ES-I3 (cell line): ENCODE data around the gene PPL.

Experiments used
- H3K36me3 ChIP-seq: 2 replicates; pipeline ENCODE4 v1.6.1; 2013; ENCODE audit warnings: mild to moderate bottlenecking, low read length, control low read depth, moderate library complexity; ENCODE audit not compliant: insufficient read depth
- H3K4me1 ChIP-seq: 2 replicates; pipeline ENCODE4 v1.6.1; 2013; ENCODE audit warnings: mild to moderate bottlenecking, control low read depth, low read length; ENCODE audit not compliant: insufficient read depth
- H3K9ac ChIP-seq: 2 replicates; pipeline ENCODE4 v1.6.1; 2013; ENCODE audit warnings: low read depth, mild to moderate bottlenecking, low read length, moderate library complexity
- H3K9me3 ChIP-seq: 2 replicates; pipeline ENCODE4 v1.6.1; 2013; ENCODE audit warnings: mild to moderate bottlenecking, low read length, moderate library complexity; ENCODE audit not compliant: control insufficient read depth, insufficient read depth

The PPL gene

DNA sequence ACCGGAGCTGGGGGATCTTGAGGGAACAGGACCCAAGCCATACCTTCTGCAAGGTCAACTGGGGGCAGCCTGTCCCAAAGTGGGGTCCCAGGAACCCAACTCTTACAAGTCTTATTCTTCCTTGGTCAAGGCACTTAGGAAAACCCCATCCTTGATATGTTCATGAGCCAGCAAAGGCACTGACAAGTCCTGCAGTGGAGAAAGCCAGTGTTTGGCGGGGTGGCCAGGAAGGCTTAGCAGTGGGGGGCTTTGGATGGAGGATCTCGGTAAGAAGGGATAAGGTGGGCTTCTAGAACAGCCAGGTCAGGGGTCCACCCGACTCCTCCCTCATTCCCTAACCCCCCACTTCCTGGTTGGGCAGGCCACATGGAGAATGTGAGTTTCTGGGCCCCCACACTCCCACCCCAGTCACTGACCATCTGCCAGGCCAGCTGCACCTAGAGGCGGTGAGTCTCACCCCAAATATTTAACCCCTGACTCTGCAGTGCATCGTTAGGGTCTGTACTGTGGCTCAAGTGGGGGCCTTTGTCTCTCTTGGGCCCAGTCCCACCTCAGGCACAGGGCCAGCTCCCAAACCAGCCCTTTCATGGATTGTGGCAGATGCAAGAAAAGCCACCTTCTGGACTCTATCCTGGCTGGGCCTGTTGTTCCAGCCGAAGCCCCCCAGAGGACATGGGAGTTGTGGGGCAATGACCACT lies 22.3 kb downstream of the PPL start:
- Histone ChIP-seq H3K9ac (no peak overlapping the region), H3K9me3 (no peaks in the 10 kb centered on the region), H3K4me1 (peaks cover 11% of the 10 kb centered on the region; the same call in 1 of the 2 replicates), H3K36me3 (no peaks in the 10 kb centered on the region)

DNA sequence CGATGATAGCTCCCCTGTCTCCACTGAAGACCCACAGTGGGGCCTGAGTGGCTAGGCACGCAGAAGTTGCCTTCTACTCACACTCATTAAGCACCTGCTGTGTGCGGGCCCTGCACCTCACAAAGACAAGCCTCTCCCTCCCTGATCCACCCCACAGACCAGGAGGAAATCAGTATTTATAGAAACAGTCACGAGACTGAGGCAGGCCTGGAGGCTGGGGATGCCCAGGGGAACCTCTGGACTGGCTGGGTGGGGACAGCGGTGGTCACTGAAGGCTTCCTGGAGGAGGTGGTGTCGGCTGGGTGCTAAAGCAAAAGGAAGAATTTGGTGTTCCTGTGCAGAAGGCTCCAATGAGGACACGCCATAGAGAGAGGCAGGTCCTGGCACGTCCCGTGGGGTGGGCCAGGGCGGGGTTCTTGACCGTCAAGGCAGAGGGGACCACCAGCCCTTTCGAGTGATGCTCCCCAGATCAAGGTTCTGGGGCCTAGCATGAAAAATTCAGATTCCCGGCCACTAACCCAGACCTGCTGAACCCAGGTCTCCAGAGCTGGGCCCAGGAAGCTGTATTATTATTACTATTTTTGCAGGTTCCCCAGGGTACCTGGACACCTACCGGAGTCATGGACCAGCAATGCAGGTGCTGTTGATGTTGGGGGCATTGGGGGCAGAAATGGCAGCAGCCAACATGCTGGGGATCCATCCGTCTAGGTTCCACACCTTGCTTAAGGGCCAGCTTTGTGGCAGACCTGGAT lies 23.0 kb downstream of the PPL start:
- Histone ChIP-seq H3K4me1 (peaks cover 11% of the 10 kb centered on the region; the same call in 1 of the 2 replicates), H3K36me3 (no peaks in the 10 kb centered on the region), H3K9me3 (no peaks in the 10 kb centered on the region), H3K9ac (no peak overlapping the region)

DNA sequence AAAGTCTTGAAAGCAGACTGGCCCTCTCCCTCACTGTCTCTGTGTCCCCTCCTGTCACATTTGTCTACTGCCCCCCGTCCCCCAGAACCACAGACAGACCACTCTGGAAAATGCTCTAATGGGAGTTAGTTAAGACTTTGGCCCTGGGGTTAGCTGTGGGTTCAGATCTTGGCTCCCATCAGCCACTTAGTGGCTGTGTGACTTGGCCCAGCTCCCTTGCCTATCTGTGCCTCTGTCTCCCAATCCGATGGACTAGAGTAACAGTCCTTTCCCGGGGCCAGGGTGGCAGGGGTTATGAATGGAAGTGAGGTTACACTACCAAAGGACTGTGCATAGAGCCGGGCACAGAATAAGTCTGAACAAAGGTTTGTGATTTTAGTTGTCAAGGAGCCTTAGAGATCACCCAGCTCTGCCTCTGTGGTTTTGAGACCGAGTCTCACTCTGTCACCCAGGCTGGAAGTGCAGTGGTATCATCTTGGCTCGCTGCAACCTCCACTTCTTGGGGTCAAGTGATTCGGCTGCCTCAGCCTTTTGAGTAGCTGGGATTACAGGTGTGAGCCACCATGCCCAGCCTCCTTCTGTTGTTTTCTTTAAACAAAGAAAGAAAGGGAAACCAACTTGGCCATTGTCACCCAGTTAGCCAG lies 23.7 kb downstream of the PPL start:
- Histone ChIP-seq H3K36me3 (no peaks in the 10 kb centered on the region), H3K9me3 (no peaks in the 10 kb centered on the region), H3K9ac (no peak overlapping the region), H3K4me1 (peaks cover 6% of the 10 kb centered on the region; the same call in 1 of the 2 replicates)

DNA sequence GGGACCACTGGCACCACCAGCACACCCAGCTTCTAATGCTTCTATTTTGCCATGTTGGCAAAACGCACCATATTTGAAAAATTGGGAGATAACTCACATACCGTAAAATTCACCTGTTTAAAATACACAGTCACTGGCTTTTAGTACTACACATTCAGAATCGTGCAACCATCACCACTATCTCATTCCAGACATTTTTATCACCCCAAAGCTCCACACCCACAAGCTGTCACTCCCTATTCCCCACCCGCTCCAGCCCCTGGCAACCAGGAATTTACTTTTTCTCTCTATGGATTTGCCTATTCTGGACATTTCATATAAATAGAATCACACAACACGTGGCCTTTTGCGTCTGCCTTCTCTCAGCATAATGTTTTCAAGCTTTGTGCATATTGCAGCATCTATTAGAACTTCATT lies 25.0 kb downstream of the PPL start:
- H3K36me3 ChIP-seq, result no peaks in the 10 kb centered on the region
- no peak overlapping the region for H3K9ac ChIP-seq
- H3K4me1 ChIP-seq, result peaks cover 6% of the 10 kb centered on the region; the same call in 1 of the 2 replicates
- no peaks in the 10 kb centered on the region for H3K9me3 ChIP-seq

DNA sequence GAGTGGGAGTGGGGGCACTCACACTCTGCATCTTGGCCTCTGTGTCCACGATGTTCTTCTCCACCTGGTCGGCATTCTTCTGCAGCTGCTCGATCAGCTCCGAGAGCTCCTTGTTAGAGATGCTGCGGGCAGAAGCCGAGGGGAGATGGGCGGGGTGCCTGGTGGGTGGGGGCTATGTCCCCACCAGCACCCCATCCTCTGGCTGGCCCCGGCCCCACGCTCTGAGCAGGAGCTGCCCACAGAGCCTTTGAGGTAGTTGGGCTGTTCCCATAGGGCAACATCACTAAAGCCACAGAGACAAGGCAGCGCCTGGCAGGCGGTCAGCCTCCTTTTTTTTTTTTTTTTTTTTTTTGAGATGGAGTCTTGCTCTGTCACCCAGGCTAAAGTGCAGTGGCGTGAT lies 26.1 kb downstream of the PPL start:
- Histone ChIP-seq H3K4me1 (peaks cover 6% of the 10 kb centered on the region; the same call in 1 of the 2 replicates), H3K9ac (no peak overlapping the region), H3K36me3 (no peaks in the 10 kb centered on the region), H3K9me3 (no peaks in the 10 kb centered on the region)

DNA sequence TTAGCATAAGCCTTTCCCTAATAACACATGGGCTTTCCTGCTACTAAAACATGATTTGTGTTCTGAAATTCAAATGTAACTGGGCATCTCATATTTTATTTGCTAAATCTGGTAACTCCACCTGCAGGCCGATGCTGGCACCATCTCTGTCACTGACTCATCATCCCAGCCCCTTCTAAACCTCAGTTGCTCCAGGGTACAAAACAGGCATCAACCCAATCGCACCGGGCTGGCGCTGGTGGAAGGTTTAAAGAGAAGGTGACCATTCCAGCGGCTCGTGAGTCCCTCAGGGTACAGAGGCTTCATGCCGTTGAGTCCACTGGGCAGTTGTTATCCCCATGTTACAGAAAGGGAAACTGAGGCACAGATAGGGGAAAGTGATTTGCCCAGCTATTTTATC lies 27.1 kb downstream of the PPL start:
- H3K9ac ChIP-seq, result no peak overlapping the region
- peaks cover 6% of the 10 kb centered on the region; the same call in 1 of the 2 replicates for H3K4me1 ChIP-seq
- H3K36me3 ChIP-seq, result no peaks in the 10 kb centered on the region
- no peaks in the 10 kb centered on the region for H3K9me3 ChIP-seq

DNA sequence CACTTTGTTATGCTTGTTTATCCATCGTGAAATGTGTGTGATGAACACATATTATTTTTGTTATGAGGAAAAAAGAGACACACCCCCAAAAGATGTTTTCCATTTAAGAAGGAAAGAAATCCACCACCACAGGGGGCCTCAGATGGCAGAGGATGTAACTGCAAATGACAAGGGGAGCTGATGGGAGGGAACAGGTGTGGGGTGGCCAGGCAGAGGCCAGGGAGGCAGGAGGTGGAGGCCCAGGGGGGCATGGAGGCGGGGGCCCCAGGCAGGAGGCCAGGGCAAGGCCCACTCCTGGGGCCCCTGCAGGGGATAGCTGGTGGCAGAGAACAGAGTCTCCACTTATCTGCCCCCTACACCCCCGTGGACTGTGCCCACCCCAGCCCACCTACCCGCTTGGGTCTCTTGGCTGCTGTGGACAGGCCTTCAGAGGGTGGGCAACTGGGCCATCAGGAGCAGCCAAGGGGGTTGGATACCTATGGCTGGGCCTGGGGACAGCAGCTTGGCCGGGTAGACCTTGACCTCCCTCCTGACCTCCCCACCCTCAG lies 28.0 kb downstream of the PPL start:
- Histone ChIP-seq H3K9ac (no peak overlapping the region), H3K4me1 (peaks cover 6% of the 10 kb centered on the region; the same call in 1 of the 2 replicates), H3K36me3 (no peaks in the 10 kb centered on the region), H3K9me3 (no peaks in the 10 kb centered on the region)

DNA sequence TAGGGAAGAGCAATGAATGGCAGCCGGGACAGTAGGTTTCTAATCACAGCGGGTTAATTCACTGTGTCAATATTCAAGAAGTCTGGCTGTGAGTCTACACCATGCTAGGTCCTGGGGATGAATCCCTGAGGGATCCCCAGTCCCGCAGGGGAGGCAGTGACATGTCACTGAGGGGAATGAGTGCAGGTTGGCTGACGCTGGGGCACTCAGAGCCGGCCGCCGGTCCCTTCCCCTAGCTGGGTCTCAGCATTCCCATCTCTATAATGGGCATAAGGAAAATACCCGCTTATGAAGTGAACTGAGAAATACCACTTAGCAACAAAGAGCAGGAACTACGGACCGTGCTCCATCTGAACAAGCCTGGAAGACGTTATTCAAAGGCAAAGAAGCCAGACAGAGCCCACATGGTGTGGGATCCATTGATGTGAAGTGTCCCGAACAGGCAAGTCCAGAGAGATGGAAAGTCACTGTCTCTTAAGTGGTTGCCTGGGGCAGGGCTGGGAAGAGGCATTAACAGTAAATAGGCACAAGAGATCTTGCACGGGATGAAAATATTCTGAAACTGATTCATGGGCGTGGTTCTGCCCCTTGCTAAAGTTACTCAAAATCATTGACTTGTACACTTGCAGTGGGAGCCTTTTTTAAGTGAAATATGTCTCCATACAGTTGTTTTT lies 31.9 kb downstream of the PPL start:
- no peaks in the 10 kb centered on the region for H3K36me3 ChIP-seq
- no peak overlapping the region for H3K9ac ChIP-seq
- H3K9me3 ChIP-seq, result no peaks in the 10 kb centered on the region
- no peaks in the 10 kb centered on the region for H3K4me1 ChIP-seq

DNA sequence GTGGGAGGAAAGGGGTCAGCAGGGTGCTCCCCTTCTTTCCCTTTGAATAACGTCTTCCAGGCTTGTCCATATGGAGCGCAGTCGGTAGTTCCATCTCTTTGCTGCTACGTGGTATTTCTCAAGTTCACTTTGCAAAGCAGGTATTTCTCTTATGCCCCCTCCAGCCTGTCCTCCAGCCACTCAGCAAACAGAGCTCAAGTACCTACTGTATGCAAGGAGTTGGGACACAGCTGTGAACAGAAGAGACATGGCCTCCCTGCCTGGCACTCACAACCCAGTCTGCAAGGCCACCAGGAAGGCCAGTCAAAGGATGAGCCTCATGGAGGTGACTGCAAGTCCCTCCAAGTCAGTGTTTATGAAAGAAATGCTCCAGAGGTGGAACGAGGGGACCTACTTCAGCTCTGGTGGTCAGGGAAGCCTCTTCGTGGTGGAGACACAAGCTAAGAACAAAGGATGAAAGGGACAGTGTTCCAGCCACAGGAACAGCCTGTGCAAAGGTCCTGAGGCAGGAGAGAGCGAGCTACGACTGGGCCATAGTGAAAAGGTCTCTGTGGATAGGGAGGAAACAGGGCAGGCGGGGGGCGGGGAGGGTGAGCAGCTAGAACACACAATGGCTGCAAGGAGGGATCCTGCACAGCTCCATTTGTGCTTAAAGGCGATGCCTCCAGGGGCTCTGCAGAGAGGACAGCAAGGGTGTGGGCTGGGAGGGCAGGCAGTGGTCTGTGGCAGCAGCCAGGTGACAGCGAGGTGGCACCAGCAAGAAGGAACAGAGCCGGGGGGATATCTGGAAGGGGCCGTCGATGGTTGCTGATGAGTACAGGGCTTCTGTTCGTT lies 32.6 kb downstream of the PPL start:
- Histone ChIP-seq H3K36me3 (no peaks in the 10 kb centered on the region), H3K4me1 (no peaks in the 10 kb centered on the region), H3K9me3 (no peaks in the 10 kb centered on the region), H3K9ac (no peak overlapping the region)

DNA sequence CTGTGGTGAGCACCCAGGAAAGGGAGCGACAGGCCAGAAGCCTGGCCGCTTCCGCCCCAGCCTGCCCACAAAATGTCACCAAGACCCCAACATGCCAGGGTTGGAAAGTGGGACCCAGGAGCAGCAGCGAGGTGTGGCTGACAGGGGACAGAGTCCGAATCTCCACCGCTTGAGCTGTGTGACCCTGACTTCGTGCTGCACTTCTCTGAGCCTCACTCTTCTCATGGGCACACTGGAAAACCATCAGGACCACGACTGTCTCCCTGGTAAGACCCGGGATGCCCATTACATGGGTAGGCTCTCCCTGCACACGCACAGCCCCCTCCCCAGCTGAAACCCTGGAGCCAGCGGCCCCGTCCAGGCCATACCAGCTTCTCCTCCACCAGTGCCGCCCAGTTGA lies 34.9 kb downstream of the PPL start:
- no peaks in the 10 kb centered on the region for H3K4me1 ChIP-seq
- H3K9ac ChIP-seq, result no peak overlapping the region
- peaks cover 10% of the 10 kb centered on the region; the same call in 1 of the 2 replicates for H3K36me3 ChIP-seq
- H3K9me3 ChIP-seq, result no peaks in the 10 kb centered on the region

DNA sequence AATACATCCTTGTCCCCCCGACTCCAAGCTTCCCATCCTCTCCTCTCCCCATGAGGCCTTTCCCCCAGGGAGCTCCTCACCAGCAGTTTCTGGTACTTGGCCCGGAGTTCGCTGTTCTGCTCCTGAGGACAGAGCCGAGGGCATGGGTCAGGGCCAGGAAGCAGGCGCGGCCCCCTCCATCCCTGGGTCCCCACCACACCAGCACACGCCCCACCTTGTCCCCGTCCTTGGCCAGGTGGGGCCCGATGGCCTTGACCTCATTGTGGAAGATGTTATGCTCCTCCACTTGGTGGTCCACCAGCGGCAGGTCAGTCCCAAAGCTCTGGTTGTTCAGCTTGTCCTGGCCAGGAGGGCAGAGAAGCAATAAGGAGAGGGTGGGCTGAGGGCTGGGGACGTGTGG lies 36.2 kb downstream of the PPL start:
- no peaks in the 10 kb centered on the region for H3K9me3 ChIP-seq
- H3K36me3 ChIP-seq, result peaks cover 13% of the 10 kb centered on the region; the same call in 1 of the 2 replicates
- no peaks in the 10 kb centered on the region for H3K4me1 ChIP-seq
- H3K9ac ChIP-seq, result no peak overlapping the region

DNA sequence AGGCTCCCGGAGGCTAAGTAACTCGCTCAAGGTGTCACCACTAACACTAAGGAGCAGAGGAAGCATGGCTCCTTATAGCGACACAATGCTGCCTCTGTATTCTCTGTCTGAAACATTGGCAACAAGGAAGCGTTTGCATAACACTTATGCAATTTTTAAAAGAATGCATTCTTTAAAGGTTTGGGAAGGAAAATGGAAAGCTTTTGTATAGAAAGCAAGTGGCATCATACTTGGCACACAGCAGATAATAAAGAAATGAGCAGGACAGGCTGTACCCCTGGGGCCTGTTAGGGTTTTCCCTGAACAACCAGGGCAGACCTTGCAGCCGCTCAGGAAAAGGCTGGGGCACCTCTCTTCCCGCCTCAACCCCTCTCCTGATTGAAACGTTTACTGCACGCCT lies 36.9 kb downstream of the PPL start:
- H3K9me3 ChIP-seq, result no peaks in the 10 kb centered on the region
- no peaks in the 10 kb centered on the region for H3K4me1 ChIP-seq
- peaks cover 18% of the 10 kb centered on the region; the same call in 1 of the 2 replicates for H3K36me3 ChIP-seq
- no peak overlapping the region for H3K9ac ChIP-seq

DNA sequence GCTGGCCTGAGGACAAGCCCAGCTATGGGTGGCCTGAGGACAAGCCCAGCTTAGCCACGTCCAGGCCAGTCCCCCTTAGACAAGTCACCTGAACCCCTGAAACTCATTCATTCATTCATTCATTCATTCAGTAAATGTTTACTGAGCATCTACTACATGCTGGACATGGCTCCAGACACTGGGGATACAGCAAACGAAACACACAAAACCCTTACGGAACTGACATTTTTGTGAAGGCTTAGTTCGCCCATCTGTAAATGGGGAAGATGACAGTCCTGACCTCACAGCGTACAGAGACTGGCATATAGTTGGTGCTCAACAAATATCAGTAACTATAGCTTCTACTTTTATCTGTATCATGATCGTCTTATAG lies 37.5 kb downstream of the PPL start:
- Histone ChIP-seq H3K36me3 (peaks cover 18% of the 10 kb centered on the region), H3K9me3 (no peaks in the 10 kb centered on the region), H3K9ac (no peak overlapping the region), H3K4me1 (no peaks in the 10 kb centered on the region)
